ENCODE results near the gene NRDC.

- TF ChIP-seq ZNF548 (tag by site-specific recombination; IDR thresholded peaks at IDR 0.05) (no peak), ZNF335 (tag by site-specific recombination; conservative IDR thresholded peaks at IDR 0.05) (no peak), CTCF (tag by site-specific recombination; IDR thresholded peaks at IDR 0.05) (no peak), ZNF114 (tag by site-specific recombination; IDR thresholded peaks at IDR 0.05) (no peak), ZBTB11 (tag by site-specific recombination; conservative IDR thresholded peaks at IDR 0.05; ENCODE audit: low read depth) (no peak), ZNF654 (tag by site-specific recombination; IDR thresholded peaks at IDR 0.05; ENCODE audit: low read depth) (no peak), ZIC2 (tag by site-specific recombination; IDR thresholded peaks at IDR 0.05) (no peak), KLF16 (tag by site-specific recombination; IDR thresholded peaks at IDR 0.05) (no peak), ZNF777 (tag by site-specific recombination; IDR thresholded peaks at IDR 0.05; ENCODE audit: borderline replicate concordance) (no peak), ZNF704 (tag by site-specific recombination; IDR thresholded peaks at IDR 0.05) (no peak), ZNF639 (tag by site-specific recombination; IDR thresholded peaks at IDR 0.05) (no peak), ZNF768 (tag by site-specific recombination; IDR thresholded peaks at IDR 0.05) (no peak), ZNF580 (tag by site-specific recombination; IDR thresholded peaks at IDR 0.05) (no peak), ZNF670 (tag by site-specific recombination; IDR thresholded peaks at IDR 0.05; ENCODE audit: low read depth) (no peak)
These were observed 20.5 kb upstream of the NRDC start for GRCh38 chr1:51899022-51899421.
